Liver (tissue), 9 donors: ENCODE results near the gene PCDHA4. TPM values are rescaled to one million over a fixed set of nuclear protein-coding genes. Genes with fewer than 3 reads are reported as not detected.
"Not testable (repeated sequence)": the region's sequence is repeated elsewhere in the genome, so short reads cannot be mapped to it uniquely, and the experiment has no call there.

Experiments used
- DNase-seq: peaks from one replicate; pipeline ENCODE4 v3.0.0-alpha.2; 2017; ENCODE audit warnings: low spot score
- H3K27ac ChIP-seq, 2 donors: one replicate each; pipeline ENCODE4 v1.7.0; 2013; ENCODE audit warnings: inconsistent platforms in 2 of 2, low read length in 2 of 2, control low read depth in 1 of 2, low read depth in 1 of 2, mild to moderate bottlenecking in 1 of 2
- H3K27me3 ChIP-seq, 4 donors: one replicate each; pipeline versions ENCODE4 v1.6.1 to v1.7.0; 2013; ENCODE audit warnings: low read length in 3 of 4, inconsistent platforms in 1 of 4, mild to moderate bottlenecking in 1 of 4, moderate library complexity in 1 of 4; ENCODE audit not compliant: control insufficient read depth in 4 of 4, insufficient read depth in 4 of 4
- H3K36me3 ChIP-seq, 4 donors: one replicate each; pipeline versions ENCODE4 v1.6.1 to v1.7.0; 2013; ENCODE audit warnings: low read length in 3 of 4, mild to moderate bottlenecking in 3 of 4, low read depth in 1 of 4, moderate library complexity in 1 of 4; ENCODE audit not compliant: control insufficient read depth in 4 of 4, insufficient read depth in 3 of 4
- H3K4me1 ChIP-seq, 4 donors: one replicate each; pipeline versions ENCODE4 v1.6.1 to v1.7.0; 2013; ENCODE audit warnings: low read length in 3 of 4, mild to moderate bottlenecking in 3 of 4, moderate library complexity in 1 of 4; ENCODE audit not compliant: control insufficient read depth in 4 of 4, insufficient read depth in 4 of 4
- H3K4me3 ChIP-seq, 3 donors: one replicate each; pipeline versions ENCODE4 v1.6.1 to v1.7.0; 2013; ENCODE audit warnings: low read length in 3 of 3, control low read depth in 1 of 3, low read depth in 1 of 3, mild to moderate bottlenecking in 1 of 3
- H3K9ac ChIP-seq, 2 donors: one replicate each; pipeline ENCODE4 v1.7.0; 2013; ENCODE audit warnings: low read length in 2 of 2, mild to moderate bottlenecking in 2 of 2, moderate library complexity in 2 of 2, control low read depth in 1 of 2, low read depth in 1 of 2
- H3K9me3 ChIP-seq, 4 donors: one replicate each; pipeline versions ENCODE4 v1.6.1 to v1.7.0; 2013; ENCODE audit warnings: low read length in 3 of 4; ENCODE audit not compliant: control insufficient read depth in 4 of 4
- CTCF ChIP-seq: fragments of 150-350 bp; IDR thresholded peaks from 2 replicates; pipeline ENCODE4 v1.5.1; 2017; ENCODE audit warnings: improper control_type of control experiment, low read depth, low read length; ENCODE audit not compliant: missing input control
- EGR1 ChIP-seq, 2 donors: IDR thresholded peaks; 2 replicates each; pipeline ENCODE4 v1.6.1; 2016 to 2018; ENCODE audit warnings: antibody characterized with exemption in 2 of 2, low read depth in 2 of 2
- GABPA ChIP-seq, 2 donors: IDR thresholded peaks in 1 of 2; conservative IDR thresholded peaks in 1 of 2; 2 replicates each; pipeline ENCODE4 v1.6.1; 2016; ENCODE audit warnings: antibody characterized with exemption in 2 of 2, mild to moderate bottlenecking in 1 of 2, moderate library complexity in 1 of 2
- REST ChIP-seq: IDR thresholded peaks from 2 replicates; pipeline ENCODE4 v1.6.1; 2016; ENCODE audit warnings: antibody characterized with exemption, mild to moderate bottlenecking
- YY1 ChIP-seq: IDR thresholded peaks from 2 replicates; pipeline ENCODE4 v1.6.1; 2016; ENCODE audit warnings: antibody characterized with exemption, mild to moderate bottlenecking
- WGBS: extraction: QIAGEN DNeasy Blood & Tissue Kit; methylation state at CpG from one replicate; pipeline ENCODE4 v1.1.7; 2013; 5-methylcytosine and 5-hydroxymethylcytosine counted together
- polyA plus RNA-seq, 2 donors: library from polyadenylated mRNA; stranded (reverse) in 1 of 2; unstranded in 1 of 2; fragments of 200-250 nt in 1 of 2; fragments of >200 nt in 1 of 2; fragmentation: Nextera tagmentation in 1 of 2; extraction: Ambion mirVana in 1 of 2; gene quantifications; one replicate each; pipeline versions ENCODE4 v1.2.1 to v1.2.3, GENCODE V29; 2013 to 2015
- total RNA-seq, 2 donors: library from RNA; depleted of rRNA; stranded (reverse); fragments of >200 nt; gene quantifications; one replicate each; pipeline ENCODE4 v1.2.3, GENCODE V29; 2014
- donor health status: healthy.
- donor health status: healthy.
- donor health status: healthy.
- donor health status: healthy.
- donor health status: healthy.

PCDHA4 gene
- total and polyA plus RNA-seq, 4 donors: 0.01 to 0.09 (median 0.07) TPM

- no peaks in the 10 kb centered on the region for H3K36me3 ChIP-seq
- no peak for DNase-seq
- H3K27ac ChIP-seq: no peak within 1 kb of the TSS
- TF ChIP-seq EGR1 (IDR thresholded peaks at IDR 0.05; ENCODE audit: low read depth in 2 of 2) (no peak), CTCF (peak; percentile 22), GABPA (IDR thresholded peaks at IDR 0.05 in 1 of 2, conservative IDR thresholded peaks at IDR 0.05 in 1 of 2) (no peak)
- no peak within 1 kb of the TSS for H3K4me3 ChIP-seq
- WGBS: 29% methylated on average over 39 of the region's 39 CpGs
- no peak within 1 kb of the TSS for H3K9ac ChIP-seq
- peaks cover 0 to 5% (median 4%) of the 10 kb centered on the region in 4 donors for H3K27me3 ChIP-seq
- no peaks in the 10 kb centered on the region for H3K4me1 ChIP-seq
- peaks cover 11 to 29% (median 19%) of the 10 kb centered on the region in 4 donors for H3K9me3 ChIP-seq
Observed at GRCh38 chr5:140821375-140822280, 14.8 kb downstream of the PCDHA4 start, which contains the start of gene PCDHA5. Gene PCDHA5 (plus strand): TSS chr5:140821613.

- Histone ChIP-seq H3K36me3 (no peaks in the 10 kb centered on the region), H3K4me3 (no peak overlapping the region), H3K27me3 (peaks cover 0 to 5% (median 1%) of the 10 kb centered on the region in 4 donors), H3K27ac (no peak overlapping the region), H3K4me1 (no peaks in the 10 kb centered on the region), H3K9ac (no peak overlapping the region), H3K9me3 (peaks cover 8 to 26% (median 17%) of the 10 kb centered on the region in 4 donors)
- DNase-seq: no peak
- no peak for TF ChIP-seq YY1
- TF ChIP-seq REST: no peak
- 25% methylated on average over 6 of the region's 6 CpGs for WGBS
Observed at GRCh38 chr5:140822281-140822629, 15.4 kb downstream of the PCDHA4 start.

GRCh38 chr5:140822969-140823368, 16.1 kb downstream of the PCDHA4 start:
- DNase-seq, H3K4me1 ChIP-seq, H3K36me3 ChIP-seq, H3K27me3 ChIP-seq, H3K27ac ChIP-seq, H3K9ac ChIP-seq: not testable (repeated sequence)
- 46% methylated on average over 48 of the region's 48 CpGs for WGBS
- Histone ChIP-seq H3K9me3 (peaks cover 8 to 33% (median 20%) of the 10 kb centered on the region in 4 donors), H3K4me3 (peak overlapping the region in 1 of 3 donors; percentile 5)
